GM19452 (cell line): ENCODE measurements around the gene ZNF20.
"Not testable (repeated sequence)": the region's sequence is repeated elsewhere in the genome, so short reads cannot be mapped to it uniquely, and the experiment has no call there.

Experiments used
- ATAC-seq: cut with Tn5 transposase; IDR thresholded peaks from one replicate; pipeline ENCODE4 v1.9.1; 2021; ENCODE audit not compliant: unreplicated experiment

Gene ZNF20

DNA sequence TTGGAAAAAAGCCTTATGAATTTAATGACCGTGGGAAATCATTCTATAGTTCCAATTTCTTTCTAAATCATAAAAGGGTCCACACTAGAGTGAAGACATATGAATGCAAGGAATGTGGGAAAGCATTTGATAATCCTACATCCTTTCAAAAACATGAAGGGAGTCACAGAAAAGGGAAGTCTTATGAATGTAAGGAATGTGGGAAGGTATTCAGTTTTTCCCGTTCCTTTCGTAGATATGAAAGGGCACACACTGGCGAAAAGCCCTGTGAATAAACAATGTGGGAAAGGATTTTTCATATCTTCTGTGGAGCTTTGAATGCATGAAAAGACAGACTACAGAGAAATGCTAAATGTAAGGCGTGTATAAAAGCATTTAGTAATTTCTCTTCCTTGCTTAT lies 27.0 kb downstream of the ZNF20 start:
- ATAC-seq = no peak

DNA sequence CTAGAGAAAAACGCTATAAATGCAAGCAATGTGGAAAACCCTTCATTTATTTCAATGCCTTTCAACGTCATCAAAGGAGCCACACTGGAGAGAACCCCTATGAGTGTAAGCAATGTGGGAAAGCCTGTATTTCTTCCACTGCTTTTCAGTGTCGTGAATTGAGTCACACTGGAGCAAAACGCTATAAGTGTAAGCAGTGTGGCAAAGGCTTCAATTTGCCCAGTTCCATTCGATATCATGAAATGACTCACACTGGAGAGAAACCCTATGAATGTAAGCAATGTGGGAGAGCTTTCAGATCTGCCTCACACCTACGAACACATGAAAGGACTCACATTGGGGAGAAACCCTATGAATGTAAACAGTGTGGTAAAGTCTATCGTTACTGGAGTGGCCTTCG lies 27.4 kb downstream of the ZNF20 start:
- ATAC-seq = no peak

DNA sequence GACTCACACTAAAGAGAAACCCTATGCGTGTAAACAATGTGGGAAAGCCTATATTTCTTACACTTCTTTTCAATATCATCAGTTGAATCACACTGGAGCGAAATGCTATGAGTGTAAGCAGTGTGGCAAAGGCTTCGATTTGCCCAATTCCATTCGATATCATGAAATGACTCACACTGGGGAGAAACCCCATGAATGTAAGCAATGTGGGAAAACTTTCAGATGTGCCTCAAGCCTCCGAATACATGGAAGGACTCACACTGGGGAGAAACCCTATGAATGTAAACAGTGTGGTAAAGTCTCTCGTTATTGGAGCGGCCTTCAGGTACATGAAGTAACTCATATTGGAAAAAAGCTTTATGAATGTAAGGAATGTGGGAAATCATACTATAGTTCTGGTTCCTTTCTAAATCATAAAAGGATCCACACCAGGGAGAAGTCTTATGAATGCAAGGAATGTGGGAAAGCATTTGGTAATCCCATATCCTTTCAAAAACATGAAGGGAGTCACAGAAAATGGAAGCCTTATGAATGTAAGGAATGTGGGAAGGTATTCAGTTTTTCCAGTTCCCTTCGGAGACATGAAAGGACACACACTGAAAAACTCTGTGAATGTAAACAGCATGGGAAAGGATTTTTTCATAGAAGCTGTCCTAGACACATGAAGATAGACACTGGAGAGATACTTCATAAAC lies 28.1 kb downstream of the ZNF20 start:
- no peak for ATAC-seq

DNA sequence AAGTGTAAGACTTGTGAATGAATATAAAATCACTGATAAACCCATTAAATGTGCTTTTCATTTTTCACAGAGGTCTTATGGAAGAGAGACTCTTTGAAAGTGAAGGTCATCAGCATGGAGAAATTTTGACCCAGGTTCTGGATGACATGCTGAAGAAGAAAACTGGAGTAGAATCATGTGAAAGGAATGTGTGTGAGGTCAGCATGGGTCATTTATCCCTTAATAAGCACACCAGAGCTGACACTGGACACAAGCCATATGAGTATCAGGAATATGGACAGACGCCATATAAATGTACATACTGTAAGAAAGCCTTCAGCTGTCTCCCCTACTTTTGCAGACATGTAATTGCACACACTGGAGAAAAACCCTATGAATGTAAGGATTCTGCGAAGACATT lies 29.0 kb downstream of the ZNF20 start:
- no peak for ATAC-seq

DNA sequence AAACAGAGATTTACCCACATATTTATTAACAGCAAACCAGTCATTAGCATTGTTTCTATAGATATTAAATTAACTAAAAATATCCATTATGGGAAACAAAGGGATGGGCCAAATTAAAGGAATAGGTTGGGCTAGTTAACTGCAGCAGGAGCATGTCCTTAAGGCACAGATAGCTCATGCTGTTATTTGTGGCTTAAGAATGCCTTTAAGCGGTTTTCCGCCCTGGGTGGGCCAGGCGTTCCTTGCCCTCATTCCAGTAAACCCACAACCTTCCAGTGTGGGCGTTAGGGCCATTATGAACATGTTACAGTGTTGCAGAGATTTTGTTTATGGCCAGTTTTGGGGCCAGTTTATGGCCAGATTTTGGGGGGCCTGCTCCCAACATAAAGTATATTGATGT lies 36.2 kb downstream of the ZNF20 start:
- ATAC-seq = not testable (repeated sequence)

DNA sequence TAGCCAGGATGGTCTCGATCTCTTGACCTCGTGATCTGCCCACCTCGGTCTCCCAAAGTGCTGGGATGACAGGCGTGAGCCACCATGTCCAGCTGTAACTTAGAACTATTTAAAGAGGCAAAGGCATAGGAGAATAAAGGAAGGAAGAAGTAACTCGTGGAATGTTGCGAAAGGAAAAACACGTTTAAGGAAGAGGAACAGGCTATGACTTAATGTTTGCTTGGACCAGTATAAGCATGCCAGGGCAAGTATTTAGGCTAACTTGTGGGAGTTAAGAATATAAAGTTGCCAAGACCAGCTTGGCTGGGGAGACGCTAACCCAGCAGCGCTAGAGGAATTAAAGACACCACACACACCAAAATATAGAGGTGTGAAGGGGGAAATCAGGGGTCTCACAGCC lies 42.1 kb downstream of the ZNF20 start:
- no peak for ATAC-seq

DNA sequence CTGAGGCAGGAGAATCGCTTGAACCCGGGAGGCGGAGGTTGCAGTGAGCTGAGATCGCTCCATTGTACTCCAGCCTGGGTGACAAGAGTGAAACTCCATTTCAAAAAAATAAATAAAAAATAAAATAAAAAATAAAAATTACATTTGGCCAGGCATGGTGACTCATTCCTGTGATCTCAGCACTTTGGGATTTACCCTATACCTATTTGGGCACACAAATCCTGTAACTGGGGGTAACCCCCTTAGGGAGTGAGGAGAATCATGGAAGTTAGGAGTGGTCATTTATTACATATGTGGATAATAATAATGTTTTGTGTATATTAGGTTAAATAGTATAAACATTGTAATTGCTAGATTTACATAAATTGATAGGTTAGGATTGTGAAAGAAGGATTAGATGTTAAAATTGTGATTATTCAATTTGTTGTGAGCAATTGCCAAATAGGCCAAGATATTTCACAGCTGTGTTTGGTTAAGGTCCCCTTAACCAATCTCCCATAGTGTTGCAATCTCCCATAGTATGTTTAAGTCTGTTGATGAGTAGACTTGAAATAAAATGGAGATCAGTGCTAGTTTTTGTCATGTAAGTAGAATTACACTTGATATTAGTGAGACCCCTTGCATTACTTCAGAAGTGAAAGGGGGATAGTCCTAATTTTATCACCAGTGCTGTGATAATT lies 44.9 kb downstream of the ZNF20 start:
- ATAC-seq = no peak

DNA sequence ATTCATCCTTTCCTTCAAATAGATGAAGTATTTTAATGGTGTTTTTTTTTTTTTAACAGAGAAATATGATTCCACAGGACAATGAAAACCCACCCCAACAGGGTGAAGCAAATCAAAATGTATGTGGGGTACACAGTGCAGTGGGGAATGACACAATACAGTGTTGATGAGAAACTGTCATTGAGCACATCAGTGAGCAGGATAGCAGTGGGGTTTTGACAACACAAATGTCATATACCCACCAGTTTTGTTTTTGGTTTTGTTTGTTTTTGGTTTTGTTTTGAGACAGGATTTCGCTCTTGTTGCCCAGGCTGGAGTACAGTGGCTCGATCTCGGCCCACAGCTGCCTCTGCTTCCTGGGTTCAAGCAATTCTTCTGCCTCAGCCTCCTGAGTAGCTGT lies 46.4 kb downstream of the ZNF20 start:
- ATAC-seq = no peak

DNA sequence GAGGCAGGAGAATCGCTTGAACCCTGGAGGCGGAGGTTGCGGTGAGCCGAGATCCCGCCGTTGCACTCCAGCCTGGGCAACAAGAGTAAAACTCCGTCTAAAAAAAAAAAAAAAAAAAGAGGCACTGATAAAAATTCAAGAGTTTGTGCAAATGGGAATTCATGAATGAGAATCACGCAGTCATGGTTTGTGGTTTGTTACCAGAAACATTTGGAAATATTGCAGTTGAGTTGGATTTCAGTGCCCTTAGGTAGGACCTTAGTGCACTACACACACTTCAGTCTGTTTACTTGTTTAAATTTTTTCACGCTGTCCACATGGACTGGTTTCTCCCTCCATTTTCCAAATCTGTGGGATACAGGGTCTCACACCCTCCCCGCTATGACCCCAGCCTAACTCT lies 47.2 kb downstream of the ZNF20 start:
- ATAC-seq = no peak

DNA sequence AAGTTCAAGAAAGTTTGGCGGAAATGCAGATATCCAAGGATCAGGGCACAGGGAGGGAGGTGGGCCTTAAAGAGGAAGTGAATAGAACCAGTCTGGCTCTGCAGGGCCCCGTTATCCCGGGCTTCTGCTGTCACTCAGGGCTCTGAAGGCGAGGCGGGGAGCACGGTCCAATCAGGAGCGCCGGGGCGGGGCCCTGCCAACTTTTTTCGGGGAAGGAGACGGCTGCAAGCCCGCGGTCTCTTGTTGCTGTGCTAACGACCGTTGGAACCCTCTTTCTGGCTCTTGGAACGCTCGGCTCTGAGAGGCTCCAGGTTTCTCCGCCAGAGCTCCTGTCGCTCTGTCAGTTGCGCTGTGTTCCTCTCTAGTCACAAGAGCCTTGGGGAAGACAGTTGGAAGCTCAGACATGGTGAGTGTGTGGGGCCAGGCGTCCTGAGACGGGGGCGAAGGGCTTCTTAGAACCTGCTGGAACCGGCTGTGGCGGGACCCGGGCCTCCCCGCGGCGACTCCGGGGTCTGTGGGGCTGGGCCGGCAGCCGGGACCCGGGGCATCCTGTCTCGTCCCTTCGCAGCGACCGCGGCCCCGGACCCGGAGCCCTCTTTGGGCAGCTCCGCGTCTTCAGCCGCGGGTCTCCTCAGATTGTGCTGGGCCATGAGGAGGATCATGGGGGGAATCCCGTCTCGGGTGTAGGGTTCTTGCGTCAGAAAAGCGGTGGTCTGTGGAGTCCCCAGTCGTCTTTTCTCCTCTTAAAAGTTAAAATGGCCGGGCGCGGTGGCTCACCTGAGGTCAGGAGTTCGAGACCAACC lies 47.9 kb downstream of the ZNF20 start:
- no peak for ATAC-seq

DNA sequence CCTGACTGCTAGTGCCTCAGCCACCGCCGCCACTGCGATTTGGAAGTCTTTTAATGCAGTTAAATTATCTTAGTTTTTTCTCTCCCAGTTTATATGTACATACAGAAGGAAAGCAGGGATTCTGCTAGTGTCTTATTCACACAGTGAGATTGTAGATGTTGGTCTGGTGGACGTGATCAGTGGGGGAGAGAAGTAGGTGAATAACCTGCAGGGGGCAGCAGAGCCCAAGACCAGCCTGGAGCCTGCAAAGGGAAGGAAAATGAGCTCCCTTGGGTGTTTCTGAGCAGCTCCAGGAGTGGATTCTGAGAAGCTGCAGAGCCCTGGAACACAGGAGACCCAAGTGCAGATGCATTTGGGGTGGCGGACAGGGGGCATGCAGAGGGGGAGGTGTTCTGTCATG lies 49.3 kb downstream of the ZNF20 start:
- ATAC-seq = no peak

DNA sequence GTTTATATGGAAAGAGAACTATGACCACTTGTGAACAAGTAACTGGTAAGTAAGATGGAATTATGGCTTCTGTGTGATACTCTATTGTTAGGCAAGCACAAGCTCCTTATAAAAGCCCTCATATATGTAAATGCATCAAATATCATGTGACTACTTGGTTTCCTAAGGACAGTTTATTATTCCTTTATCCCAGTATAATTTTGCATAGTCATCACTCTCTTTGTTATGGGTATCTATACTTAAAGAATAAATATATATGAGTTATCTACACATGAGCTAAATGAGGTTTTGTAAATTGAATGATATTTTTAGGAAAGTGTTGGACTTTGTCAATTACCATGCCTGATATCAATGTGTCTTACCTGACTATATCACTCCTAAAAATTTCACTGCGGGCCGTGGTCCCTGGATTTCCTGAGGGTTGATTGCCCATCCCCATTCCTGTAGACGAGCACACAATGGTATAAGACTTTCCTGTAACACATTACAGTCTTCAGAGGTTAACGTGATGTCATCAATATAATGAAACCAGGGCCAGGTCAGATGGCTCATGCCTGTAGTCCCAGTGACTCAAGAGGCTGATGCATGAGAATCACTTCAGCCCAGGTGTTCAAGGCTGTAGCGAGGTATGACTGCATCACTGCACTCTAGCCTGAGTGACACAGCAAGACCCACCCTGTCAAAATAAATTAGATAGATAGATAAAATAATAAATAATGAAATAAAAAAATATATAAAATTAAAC lies 54.9 kb downstream of the ZNF20 start:
- ATAC-seq = no peak

DNA sequence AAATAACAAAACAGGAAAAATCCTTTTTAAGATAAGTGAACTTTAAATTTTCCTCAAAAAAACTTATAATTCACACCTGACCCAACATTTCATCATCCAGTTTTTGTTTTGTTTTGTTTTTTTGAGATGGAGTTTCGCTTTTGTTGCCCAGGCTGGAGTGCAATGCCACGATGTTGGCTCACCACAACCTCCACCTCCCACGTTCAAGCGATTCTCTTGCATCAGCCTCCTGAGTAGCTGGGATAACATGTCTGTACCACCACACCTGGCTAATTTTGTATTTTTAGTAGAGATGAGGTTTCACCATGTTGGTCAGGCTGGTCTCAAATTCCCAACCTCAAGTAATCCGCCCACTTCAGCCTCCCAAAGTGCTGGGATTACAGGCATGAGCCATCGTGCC lies 56.8 kb downstream of the ZNF20 start:
- ATAC-seq = not testable (repeated sequence)
